Measurements from ENCODE around the gene SH3TC2.
A peak's percentile ranks its signal among the peaks of the same experiment; 100 is the strongest.
"Not testable (repeated sequence)": the region's sequence is repeated elsewhere in the genome, so short reads cannot be mapped to it uniquely, and the experiment has no call there.

The SH3TC2 gene

GRCh38 chr5:149063017-149063687 lies at the start of gene SH3TC2:
Gene SH3TC2, minus strand, starts transcription at chr5:149063062. Its CDS starts 40 bp downstream, at chr5:149063022.
- no peak for DNase-seq

DNA sequence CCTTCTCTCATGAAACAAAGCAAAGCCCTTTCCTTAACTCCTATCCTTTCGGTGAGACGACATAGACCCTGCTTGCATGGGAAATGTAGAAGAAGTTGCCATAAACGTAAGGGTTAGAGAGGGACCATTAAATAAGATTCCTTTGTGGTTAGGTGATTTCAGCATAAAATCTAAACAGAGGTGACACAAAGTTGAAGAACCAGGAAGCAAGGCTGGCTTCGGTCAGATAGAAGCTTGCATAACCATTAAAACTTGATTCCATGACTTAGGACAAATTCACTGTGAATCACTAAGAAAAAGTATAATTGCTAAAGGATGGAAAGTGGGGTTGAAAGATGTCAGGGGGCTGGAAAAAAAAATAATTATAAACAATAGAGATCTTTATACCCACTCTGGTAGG lies 47.5 kb upstream of the SH3TC2 start:
- DNase-seq: no peak

DNA sequence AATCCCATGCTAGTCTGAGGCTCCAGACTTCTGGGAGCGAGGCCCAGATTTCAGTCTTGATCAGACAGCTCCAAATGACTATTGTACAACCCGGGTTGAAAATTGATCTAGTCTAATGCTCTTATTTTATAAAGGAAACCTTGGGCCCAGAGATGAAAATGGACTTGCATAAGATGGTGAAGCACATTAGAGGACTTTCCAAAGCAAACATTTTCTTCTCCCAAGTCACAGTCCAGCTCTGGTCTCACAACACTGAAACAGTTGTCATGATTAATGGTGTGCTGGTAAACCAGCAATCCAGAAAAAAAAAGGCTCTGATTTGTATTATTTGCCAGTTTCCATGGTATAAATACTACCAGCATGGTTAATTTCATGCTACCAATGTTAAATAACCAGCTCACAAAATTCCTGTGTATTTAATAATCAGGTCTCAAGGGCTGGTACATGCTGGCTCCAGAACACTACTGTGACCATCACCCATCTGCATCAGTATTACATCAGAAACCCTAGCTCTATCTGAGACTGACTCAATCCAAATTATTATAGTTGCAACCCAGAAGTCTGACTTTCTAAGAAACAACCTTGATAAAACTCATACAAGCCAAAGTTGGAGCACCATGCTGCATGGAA lies 45.9 kb upstream of the SH3TC2 start:
- no peak for DNase-seq

- DNase-seq: no peak
Observed at GRCh38 chr5:149100331-149100730, 37.5 kb upstream of the SH3TC2 start.

DNA sequence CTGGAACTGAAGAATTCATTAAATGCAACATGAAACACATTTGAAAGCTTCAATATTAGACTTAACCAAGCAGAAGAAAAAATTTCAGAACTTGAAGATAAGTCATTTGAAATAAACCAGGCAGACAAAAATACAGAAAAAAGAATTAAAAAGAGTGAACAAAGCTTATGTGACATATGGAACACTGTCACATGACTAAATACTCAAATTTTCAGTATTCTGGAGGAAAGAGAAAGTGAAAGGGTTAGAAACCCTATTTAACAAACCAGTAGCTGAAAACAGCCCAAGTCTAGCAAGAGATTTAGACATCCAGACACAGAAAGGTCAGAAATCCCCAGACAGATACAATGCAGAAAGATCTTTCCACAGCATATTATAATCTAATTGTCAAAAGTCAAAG lies 37.1 kb upstream of the SH3TC2 start:
- no peak for DNase-seq

DNA sequence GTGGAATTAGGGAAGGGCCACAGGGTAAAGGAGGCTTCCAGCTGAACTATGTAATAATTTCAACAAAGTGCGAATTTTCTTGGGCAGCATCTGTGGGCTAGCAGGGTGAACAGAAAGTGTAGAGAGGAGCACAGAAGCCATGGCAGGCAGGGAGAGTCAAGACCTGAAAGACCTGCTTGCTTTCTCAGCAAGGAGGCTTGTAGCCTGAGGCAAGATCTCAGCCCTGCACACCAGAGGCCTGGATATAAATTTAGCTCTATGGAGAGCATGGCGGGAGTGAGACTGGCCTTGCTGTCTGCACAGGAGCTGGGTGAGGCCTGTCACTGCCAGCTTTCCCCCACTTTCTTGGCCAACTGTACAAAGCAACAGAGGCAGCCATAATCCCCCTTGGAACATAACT lies 32.1 kb upstream of the SH3TC2 start:
- DNase-seq: no peak

GRCh38 chr5:149093625-149094024 lies 30.8 kb upstream of the SH3TC2 start:
- no peak for DNase-seq

- DNase-seq: no peak
Observed at GRCh38 chr5:149089796-149090195, 26.9 kb upstream of the SH3TC2 start.

GRCh38 chr5:149088686-149089085 lies 25.8 kb upstream of the SH3TC2 start:
- no peak for DNase-seq

DNA sequence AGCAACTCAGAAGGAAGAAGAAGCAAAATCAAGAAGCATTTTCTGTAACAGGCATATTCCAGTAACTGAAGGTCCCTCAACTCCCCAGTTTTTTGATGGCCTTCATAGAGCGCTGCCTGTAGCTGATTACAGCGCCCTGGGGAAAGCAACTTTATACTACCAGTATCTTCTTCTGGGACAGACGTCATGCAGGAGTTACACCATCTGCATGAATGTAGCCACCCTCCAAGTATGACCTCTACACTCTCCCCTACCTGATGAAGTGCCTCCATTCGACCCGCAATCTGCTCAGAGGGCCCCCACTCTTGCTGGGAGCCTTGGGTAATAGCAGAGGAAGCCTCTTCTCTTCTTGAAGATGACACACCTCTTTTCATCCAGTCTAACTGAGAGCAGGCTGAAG lies 21.0 kb upstream of the SH3TC2 start:
- no peak for DNase-seq

GRCh38 chr5:149082271-149082670 lies 19.4 kb upstream of the SH3TC2 start:
- DNase-seq: no peak

GRCh38 chr5:149080294-149080693 lies 17.4 kb upstream of the SH3TC2 start:
- no peak for DNase-seq

- no peak for DNase-seq
Observed at GRCh38 chr5:149079883-149080282, 17.0 kb upstream of the SH3TC2 start.

DNA sequence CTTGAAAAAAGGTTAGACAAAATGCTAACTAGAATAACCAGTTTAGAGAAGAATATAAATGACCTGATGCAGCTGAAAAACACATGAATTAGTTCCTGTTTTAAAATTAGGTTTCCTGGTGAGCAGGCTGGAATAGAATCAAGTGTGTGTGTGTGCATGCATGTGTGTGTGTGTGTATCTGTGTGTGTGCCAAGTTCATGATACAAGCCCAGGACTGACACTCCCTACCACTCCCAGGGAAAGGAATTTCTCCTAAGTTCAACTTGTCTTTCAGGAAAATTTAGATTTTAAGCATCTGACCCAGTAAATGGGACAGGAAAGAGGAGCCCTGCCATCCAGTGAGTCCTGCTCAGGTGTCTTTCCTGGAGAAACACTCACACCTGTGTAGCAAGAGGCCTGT lies 11.2 kb upstream of the SH3TC2 start:
- DNase-seq: not testable (repeated sequence)

DNA sequence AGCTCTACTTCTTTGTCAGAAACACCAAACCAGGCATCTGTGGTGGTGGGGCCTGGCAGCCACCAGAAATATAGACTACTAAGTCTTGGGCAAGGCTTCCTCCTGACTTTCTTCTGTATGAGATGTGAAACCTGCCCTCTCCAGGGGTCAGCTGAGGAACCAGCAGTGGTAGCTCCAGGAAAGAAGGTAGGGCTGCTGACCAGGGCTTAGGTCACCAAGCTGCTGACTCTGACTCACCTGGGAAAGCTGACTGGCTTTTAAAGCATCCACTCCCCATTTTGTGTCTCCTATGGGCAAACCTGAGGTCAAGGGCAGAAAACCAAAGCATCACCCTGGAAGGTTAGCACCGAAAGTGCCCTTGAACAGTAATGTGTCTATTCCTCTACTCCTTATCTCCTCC lies 10.4 kb upstream of the SH3TC2 start:
- no peak for DNase-seq

DNA sequence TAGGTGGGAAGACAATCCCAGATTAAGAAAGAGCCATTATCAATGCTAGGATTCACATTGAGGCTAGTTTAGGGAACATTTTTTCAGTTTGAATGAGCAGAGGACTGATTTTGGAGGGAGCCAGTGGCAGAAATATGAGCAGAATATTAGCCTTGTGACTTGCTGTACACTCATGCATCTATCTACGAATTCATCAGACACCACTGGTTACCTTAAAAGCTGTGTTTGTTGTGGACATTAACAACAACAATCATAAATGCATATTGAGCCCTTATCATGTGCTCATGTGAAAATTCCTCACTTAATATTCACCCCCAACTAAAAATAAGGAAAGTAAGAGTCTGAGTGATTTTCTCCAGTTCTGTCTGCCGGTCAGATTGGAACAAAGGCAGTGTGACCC lies 9.9 kb upstream of the SH3TC2 start:
- no peak for DNase-seq

DNA sequence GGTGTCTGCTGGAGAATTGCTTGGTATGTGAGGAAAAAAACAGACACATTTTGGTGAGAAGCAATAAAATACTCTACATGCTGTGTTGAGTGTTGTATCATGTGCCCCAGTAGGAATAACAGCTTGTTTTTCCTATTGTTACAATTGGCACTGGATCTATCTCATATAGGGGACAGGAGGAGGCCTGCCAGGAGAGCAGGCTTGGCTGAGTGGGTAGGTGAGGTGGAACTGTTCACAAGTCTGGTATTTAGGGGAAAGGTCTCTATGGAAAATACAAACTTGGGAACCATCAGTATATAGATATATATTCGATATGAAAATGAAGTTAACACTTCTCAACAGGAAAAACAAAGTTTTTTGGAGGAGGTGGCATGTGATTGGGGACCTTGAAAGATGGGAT lies 9.5 kb upstream of the SH3TC2 start:
- no peak for DNase-seq

DNA sequence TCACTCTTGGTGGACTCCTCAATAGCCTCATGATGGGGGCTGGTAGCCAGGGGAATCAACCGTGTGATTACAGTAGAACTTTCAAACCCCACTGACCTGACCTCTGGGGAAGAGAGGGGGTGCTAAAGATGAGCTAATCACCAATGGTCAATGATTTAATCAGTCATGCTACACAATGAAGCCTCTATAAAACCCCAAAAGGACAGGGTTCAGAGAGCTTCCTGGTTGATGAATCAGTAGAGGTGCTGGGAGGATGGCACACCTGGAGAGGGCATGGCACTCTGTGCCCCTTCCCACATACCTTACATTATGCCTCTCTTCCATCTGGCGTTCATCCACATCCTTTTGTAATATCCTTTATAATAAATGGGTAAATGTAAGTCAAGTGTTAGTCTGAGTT lies 8.9 kb upstream of the SH3TC2 start:
- no peak for DNase-seq

GRCh38 chr5:149071216-149071615 lies 8.4 kb upstream of the SH3TC2 start:
- DNase-seq: no peak

- DNase-seq: no peak
Observed at GRCh38 chr5:149069711-149070110, 6.8 kb upstream of the SH3TC2 start.

DNA sequence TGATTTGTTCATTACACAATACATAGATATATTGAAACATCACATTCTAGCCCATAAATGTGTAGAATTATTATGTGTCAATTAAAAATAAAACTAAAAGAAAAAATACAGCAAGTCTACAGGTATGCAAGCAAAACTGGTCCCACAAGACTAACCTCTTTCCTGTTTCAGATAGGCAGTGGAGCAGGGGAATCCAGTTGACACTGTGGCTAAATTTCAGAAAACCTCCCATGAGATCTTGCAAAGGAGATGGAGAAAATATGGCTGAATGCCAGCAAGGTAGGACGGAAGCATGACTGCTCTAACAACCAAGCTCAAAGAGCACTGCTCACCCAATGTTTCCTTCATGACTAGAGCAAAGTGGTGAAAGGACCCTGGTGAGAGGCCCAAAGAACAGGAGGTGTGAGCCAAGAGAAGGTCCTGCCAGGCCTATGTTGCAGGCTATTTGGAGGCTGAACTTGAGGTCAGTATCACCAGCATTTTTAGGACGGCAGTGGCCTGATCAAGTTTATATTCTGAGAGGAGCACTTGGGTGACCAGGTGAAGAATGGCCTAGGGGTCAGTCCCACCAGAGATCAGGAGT lies 1.1 kb upstream of the SH3TC2 start:
- DNase-seq: no peak

- no peak for DNase-seq
Observed at GRCh38 chr5:149062371-149063016, 368 bp downstream of the SH3TC2 start.

- DNase-seq: no peak
Observed at GRCh38 chr5:149061341-149061740, 1.5 kb downstream of the SH3TC2 start.

GRCh38 chr5:149060325-149060724 lies 2.5 kb downstream of the SH3TC2 start:
- DNase-seq: peak in 1 of 3 experiments; percentile 65

All from NCI-H1417 (cell line).